Neural cell (in vitro differentiated cells): ENCODE data around the gene TMEM40. TPM values are rescaled to one million over a fixed set of nuclear protein-coding genes. Genes with fewer than 3 reads are reported as not detected.

Source experiments
- H2AFZ ChIP-seq: fragments of 200-600, 300-800 bp; sonication (generic), shearing (Covaris generic); 2 replicates; pipeline ENCODE4 v1.6.0; 2014; ENCODE audit warnings: low read depth, mild to moderate bottlenecking, antibody characterized with exemption, low read length, moderate library complexity
- H3F3A ChIP-seq: fragments of 200-600 bp; shearing (Covaris generic); 2 replicates; pipeline ENCODE4 v1.6.1; 2016; ENCODE audit warnings: mild to moderate bottlenecking, moderate library complexity, mixed read lengths, antibody characterized with exemption, low read length; ENCODE audit not compliant: insufficient read depth, poor library complexity, severe bottlenecking
- H3K27ac ChIP-seq: fragments of 200-600, 300-800 bp; sonication (generic), shearing (Covaris generic); 2 replicates; pipeline ENCODE4 v1.5.1; 2014; ENCODE audit warnings: mild to moderate bottlenecking, low read length, moderate library complexity
- H3K27me3 ChIP-seq: fragments of 300-800, 200-600 bp; sonication (generic), shearing (Covaris generic); 2 replicates; pipeline ENCODE4 v1.6.0; 2014; ENCODE audit warnings: mild to moderate bottlenecking, low read depth, low read length, moderate library complexity; ENCODE audit not compliant: insufficient read depth
- H3K36me3 ChIP-seq: fragments of 300-800, 200-600 bp; sonication (generic), shearing (Covaris generic); 2 replicates; pipeline ENCODE4 v1.5.1; 2014; ENCODE audit warnings: mild to moderate bottlenecking, antibody characterized with exemption, low read length, moderate library complexity; ENCODE audit not compliant: insufficient read depth
- H3K4me2 ChIP-seq: fragments of 300-800, 200-600 bp; sonication (generic), shearing (Covaris generic); 2 replicates; pipeline ENCODE4 v1.6.0; 2014; ENCODE audit warnings: mild to moderate bottlenecking, low read length
- H3K4me3 ChIP-seq: fragments of 300-800, 200-600 bp; sonication (generic), shearing (Covaris generic); 2 replicates; pipeline ENCODE4 v1.5.1; 2014; ENCODE audit warnings: mild to moderate bottlenecking, low read length, moderate library complexity
- H3K79me2 ChIP-seq: fragments of 200-600 bp; shearing (Covaris generic); replicated peaks from 2 replicates; pipeline ENCODE4 v1.6.0; 2014; ENCODE audit warnings: mild to moderate bottlenecking, low read length, moderate library complexity; ENCODE audit not compliant: insufficient read depth
- H3K9ac ChIP-seq: fragments of 300-800, 200-600 bp; sonication (generic), shearing (Covaris generic); 2 replicates; pipeline ENCODE4 v1.6.1; 2016; ENCODE audit warnings: mild to moderate bottlenecking, low read length, mixed read lengths
- H3K9me2 ChIP-seq: fragments of 200-600 bp; shearing (Covaris generic); 2 replicates; pipeline ENCODE4 v1.6.1; 2016; ENCODE audit warnings: mild to moderate bottlenecking, low read length, mixed read lengths; ENCODE audit not compliant: insufficient read depth
- H3K9me3 ChIP-seq: fragments of 200-600, 300-800 bp; sonication (generic), shearing (Covaris generic); 2 replicates; pipeline ENCODE4 v1.6.1; 2016; ENCODE audit warnings: mild to moderate bottlenecking, mixed run types, low read length, moderate library complexity, mixed read lengths
- H4K20me1 ChIP-seq: fragments of 200-600 bp; shearing (Covaris generic); 2 replicates; pipeline ENCODE4 v1.6.1; 2016; ENCODE audit warnings: mild to moderate bottlenecking, mixed run types; ENCODE audit not compliant: insufficient read depth
- EP300 ChIP-seq: fragments of 450-650 bp; conservative IDR thresholded peaks from 2 replicates; pipeline ENCODE4 v1.6.1; 2014; ENCODE audit warnings: antibody characterized with exemption, mild to moderate bottlenecking, moderate library complexity; ENCODE audit not compliant: poor library complexity, severe bottlenecking
- EZH2 ChIP-seq: fragments of 200-600, 300-800 bp; shearing (Covaris generic), sonication (generic); IDR thresholded peaks from 2 replicates; pipeline ENCODE4 v1.6.1; 2014; ENCODE audit warnings: antibody characterized with exemption, low read length, borderline replicate concordance, mild to moderate bottlenecking; ENCODE audit not compliant: insufficient read depth, poor library complexity, severe bottlenecking
- MXI1 ChIP-seq: fragments of 450-650 bp; conservative IDR thresholded peaks from 2 replicates; pipeline ENCODE4 v1.6.1; 2014; ENCODE audit warnings: antibody characterized with exemption, mild to moderate bottlenecking; ENCODE audit not compliant: poor library complexity, severe bottlenecking
- POLR2AphosphoS5 ChIP-seq: IDR thresholded peaks from 2 replicates; pipeline ENCODE4 v1.6.1; 2012
- RAD21 ChIP-seq: fragments of 450-650 bp; conservative IDR thresholded peaks from 2 replicates; pipeline ENCODE4 v1.6.1; 2014; ENCODE audit warnings: antibody characterized with exemption, mild to moderate bottlenecking, moderate library complexity
- SMC3 ChIP-seq: fragments of 450-650 bp; conservative IDR thresholded peaks from 2 replicates; pipeline ENCODE4 v1.6.1; 2014; ENCODE audit warnings: antibody characterized with exemption, mild to moderate bottlenecking, moderate library complexity; ENCODE audit not compliant: poor library complexity
- TAF1 ChIP-seq: IDR thresholded peaks from 2 replicates; pipeline ENCODE4 v1.6.1; 2012; ENCODE audit warnings: low read depth
- polyA plus RNA-seq: library from polyadenylated mRNA; depleted of rRNA; stranded (reverse); fragments of >200 nt; gene quantifications from 2 replicates; pipeline ENCODE4 v1.2.3, GENCODE V29; 2014
- TF ChIP-seq, protein P1 (sequence below): fragments of 450-650 bp; IDR thresholded peaks from 2 replicates; pipeline ENCODE4 v1.5.1; 2014; ENCODE audit warnings: antibody characterized with exemption, mild to moderate bottlenecking, moderate library complexity; ENCODE audit not compliant: poor library complexity, severe bottlenecking
- TF ChIP-seq, protein P2 (sequence below): IDR thresholded peaks from 2 replicates; pipeline ENCODE4 v1.6.1; 2012; ENCODE audit warnings: borderline replicate concordance

TMEM40 gene
- polyA plus RNA-seq, 1 donor from 2014 or later: not detected

DNA sequence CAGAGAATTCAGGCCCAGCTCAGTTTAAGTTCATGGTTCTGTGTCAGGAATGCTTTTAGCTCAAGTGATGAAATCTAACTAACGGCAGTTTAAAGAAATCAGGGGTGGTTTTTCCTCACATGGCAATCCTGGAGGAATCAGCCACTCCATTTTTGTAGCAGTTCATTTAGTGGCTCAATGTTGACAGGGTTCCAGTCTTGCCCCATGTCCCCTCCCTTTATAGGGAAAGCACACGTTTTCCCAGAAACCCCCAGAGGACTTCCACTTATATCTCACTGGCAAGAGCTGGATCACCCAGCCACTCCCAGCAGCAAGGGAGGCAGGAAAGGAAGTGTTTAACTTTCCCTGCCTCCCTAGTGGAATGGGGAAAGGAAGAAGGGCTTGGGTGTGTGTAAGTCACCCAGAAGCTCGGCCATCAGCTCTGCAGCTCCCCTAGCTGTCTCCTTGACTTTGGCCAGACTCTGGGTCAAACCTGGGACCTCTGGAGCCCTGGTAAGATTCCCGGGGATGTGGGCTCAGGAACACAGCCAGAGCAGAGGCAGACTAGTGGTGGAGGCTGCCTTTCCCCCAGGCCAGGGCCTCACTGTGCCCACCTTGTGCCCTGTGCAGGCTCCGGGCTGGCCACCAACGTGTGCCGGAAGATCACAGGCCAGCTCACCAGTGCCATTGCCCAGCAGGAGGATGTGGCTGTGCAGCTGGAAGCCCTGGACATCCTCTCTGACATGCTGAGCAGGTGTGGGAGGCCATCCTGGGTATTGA lies 48.7 kb upstream of the TMEM40 start:
- TF ChIP-seq TAF1 (no peak), EZH2 (no peak), MXI1 (no peak), EP300 (no peak)
- Histone ChIP-seq H2AFZ (no peak overlapping the region), H3K27me3 (no peaks in the 10 kb centered on the region), H3K4me3 (no peak overlapping the region), H3K9ac (no peak overlapping the region), H3K27ac (no peak overlapping the region), H3K4me2 (no peak overlapping the region), H3K9me3 (no peaks in the 10 kb centered on the region), H3F3A (no peaks in the 10 kb centered on the region), H3K36me3 (no peaks in the 10 kb centered on the region), H3K9me2 (no peaks in the 10 kb centered on the region), H3K79me2 (no peaks in the 10 kb centered on the region), H4K20me1 (no peaks in the 10 kb centered on the region)

DNA sequence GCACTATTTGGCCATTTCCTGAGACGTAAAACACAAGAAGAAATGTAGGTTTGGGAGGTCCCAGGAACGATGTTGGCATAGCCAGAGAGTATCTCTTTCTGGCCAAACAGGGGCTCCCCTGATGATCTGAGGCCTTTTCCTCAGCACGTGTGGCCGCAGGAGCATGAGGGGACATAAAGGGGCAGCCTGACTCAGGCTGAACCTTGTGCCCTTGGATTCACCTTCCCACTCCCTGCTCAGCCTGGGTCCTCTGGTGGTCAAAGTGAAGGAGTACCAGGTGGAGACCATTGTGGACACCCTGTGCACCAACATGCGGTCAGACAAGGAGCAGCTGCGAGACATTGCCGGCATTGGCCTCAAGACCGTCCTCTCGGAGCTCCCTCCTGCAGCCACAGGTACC lies 48.0 kb upstream of the TMEM40 start:
- Histone ChIP-seq H3K4me3 (no peak overlapping the region), H3F3A (no peaks in the 10 kb centered on the region), H3K79me2 (no peaks in the 10 kb centered on the region), H2AFZ (no peak overlapping the region), H3K4me2 (no peak overlapping the region), H3K27ac (no peak overlapping the region), H3K9ac (no peak overlapping the region), H3K9me2 (no peaks in the 10 kb centered on the region), H3K9me3 (no peaks in the 10 kb centered on the region), H3K27me3 (no peaks in the 10 kb centered on the region), H4K20me1 (no peaks in the 10 kb centered on the region), H3K36me3 (no peaks in the 10 kb centered on the region)
- no peak for TF ChIP-seq POLR2AphosphoS5
- TF ChIP-seq EZH2: no peak
- no peak for TF ChIP-seq EP300

DNA sequence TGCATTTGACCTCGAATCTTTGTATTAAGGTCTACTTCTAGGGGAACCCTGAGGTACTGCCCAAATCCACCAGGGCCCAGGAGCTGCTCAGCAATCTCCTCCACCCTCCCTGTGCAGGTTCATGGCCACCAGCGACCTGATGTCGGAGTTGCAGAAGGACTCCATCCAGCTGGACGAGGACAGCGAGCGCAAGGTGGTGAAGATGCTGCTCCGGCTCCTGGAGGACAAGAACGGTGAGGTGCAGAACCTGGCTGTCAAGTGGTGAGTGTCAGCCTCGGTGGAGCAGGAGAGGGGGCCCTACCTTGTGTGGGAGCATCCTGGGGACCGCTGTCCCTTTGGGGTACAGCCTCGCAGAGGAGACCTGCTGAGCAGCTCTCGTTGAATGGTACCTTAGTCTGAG lies 44.3 kb upstream of the TMEM40 start:
- Histone ChIP-seq H3K27ac (no peak overlapping the region), H2AFZ (no peak overlapping the region), H3K9ac (no peak overlapping the region), H3K79me2 (no peaks in the 10 kb centered on the region), H3K4me2 (no peak overlapping the region), H3K9me2 (no peaks in the 10 kb centered on the region), H3K27me3 (no peaks in the 10 kb centered on the region), H3F3A (no peaks in the 10 kb centered on the region), H4K20me1 (no peaks in the 10 kb centered on the region), H3K36me3 (no peaks in the 10 kb centered on the region), H3K4me3 (no peak overlapping the region), H3K9me3 (no peaks in the 10 kb centered on the region)
- TF ChIP-seq TAF1 (no peak), EP300 (no peak), MXI1 (no peak), SMC3 (no peak), POLR2AphosphoS5 (no peak), EZH2 (no peak), RAD21 (no peak)
- TF ChIP-seq, protein P1, sequence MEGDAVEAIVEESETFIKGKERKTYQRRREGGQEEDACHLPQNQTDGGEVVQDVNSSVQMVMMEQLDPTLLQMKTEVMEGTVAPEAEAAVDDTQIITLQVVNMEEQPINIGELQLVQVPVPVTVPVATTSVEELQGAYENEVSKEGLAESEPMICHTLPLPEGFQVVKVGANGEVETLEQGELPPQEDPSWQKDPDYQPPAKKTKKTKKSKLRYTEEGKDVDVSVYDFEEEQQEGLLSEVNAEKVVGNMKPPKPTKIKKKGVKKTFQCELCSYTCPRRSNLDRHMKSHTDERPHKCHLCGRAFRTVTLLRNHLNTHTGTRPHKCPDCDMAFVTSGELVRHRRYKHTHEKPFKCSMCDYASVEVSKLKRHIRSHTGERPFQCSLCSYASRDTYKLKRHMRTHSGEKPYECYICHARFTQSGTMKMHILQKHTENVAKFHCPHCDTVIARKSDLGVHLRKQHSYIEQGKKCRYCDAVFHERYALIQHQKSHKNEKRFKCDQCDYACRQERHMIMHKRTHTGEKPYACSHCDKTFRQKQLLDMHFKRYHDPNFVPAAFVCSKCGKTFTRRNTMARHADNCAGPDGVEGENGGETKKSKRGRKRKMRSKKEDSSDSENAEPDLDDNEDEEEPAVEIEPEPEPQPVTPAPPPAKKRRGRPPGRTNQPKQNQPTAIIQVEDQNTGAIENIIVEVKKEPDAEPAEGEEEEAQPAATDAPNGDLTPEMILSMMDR: no peak
- TF ChIP-seq, protein P2, sequence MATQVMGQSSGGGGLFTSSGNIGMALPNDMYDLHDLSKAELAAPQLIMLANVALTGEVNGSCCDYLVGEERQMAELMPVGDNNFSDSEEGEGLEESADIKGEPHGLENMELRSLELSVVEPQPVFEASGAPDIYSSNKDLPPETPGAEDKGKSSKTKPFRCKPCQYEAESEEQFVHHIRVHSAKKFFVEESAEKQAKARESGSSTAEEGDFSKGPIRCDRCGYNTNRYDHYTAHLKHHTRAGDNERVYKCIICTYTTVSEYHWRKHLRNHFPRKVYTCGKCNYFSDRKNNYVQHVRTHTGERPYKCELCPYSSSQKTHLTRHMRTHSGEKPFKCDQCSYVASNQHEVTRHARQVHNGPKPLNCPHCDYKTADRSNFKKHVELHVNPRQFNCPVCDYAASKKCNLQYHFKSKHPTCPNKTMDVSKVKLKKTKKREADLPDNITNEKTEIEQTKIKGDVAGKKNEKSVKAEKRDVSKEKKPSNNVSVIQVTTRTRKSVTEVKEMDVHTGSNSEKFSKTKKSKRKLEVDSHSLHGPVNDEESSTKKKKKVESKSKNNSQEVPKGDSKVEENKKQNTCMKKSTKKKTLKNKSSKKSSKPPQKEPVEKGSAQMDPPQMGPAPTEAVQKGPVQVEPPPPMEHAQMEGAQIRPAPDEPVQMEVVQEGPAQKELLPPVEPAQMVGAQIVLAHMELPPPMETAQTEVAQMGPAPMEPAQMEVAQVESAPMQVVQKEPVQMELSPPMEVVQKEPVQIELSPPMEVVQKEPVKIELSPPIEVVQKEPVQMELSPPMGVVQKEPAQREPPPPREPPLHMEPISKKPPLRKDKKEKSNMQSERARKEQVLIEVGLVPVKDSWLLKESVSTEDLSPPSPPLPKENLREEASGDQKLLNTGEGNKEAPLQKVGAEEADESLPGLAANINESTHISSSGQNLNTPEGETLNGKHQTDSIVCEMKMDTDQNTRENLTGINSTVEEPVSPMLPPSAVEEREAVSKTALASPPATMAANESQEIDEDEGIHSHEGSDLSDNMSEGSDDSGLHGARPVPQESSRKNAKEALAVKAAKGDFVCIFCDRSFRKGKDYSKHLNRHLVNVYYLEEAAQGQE: no peak
